HG03066 (cell line): Measurements from ENCODE around the gene NELFCD.
"Not testable (repeated sequence)": the region's sequence is repeated elsewhere in the genome, so short reads cannot be mapped to it uniquely, and the experiment has no call there.

Experiments
- ATAC-seq: cut with Tn5 transposase; IDR thresholded peaks from one replicate; pipeline ENCODE4 v1.9.1; 2021; ENCODE audit warnings: low read depth; ENCODE audit not compliant: unreplicated experiment

NELFCD gene

GRCh38 chr20:59023616-59024015, 42.6 kb downstream of the NELFCD start:
- ATAC-seq, result no peak

DNA sequence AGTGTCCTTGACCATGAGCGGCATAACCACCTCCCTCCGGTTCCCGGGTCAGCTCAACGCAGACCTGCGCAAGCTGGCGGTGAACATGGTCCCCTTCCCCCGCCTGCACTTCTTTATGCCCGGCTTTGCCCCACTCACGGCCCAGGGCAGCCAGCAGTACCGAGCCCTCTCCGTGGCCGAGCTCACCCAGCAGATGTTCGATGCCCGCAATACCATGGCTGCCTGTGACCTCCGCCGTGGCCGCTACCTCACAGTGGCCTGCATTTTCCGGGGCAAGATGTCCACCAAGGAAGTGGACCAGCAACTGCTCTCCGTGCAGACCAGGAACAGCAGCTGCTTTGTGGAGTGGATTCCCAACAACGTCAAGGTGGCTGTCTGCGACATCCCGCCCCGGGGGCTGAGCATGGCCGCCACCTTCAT, 43.1 kb downstream of the NELFCD start:
- no peak for ATAC-seq

GRCh38 chr20:59025086-59025485, 44.0 kb downstream of the NELFCD start:
- ATAC-seq, result no peak

GRCh38 chr20:59025511-59025910, 44.5 kb downstream of the NELFCD start:
- no peak for ATAC-seq

DNA sequence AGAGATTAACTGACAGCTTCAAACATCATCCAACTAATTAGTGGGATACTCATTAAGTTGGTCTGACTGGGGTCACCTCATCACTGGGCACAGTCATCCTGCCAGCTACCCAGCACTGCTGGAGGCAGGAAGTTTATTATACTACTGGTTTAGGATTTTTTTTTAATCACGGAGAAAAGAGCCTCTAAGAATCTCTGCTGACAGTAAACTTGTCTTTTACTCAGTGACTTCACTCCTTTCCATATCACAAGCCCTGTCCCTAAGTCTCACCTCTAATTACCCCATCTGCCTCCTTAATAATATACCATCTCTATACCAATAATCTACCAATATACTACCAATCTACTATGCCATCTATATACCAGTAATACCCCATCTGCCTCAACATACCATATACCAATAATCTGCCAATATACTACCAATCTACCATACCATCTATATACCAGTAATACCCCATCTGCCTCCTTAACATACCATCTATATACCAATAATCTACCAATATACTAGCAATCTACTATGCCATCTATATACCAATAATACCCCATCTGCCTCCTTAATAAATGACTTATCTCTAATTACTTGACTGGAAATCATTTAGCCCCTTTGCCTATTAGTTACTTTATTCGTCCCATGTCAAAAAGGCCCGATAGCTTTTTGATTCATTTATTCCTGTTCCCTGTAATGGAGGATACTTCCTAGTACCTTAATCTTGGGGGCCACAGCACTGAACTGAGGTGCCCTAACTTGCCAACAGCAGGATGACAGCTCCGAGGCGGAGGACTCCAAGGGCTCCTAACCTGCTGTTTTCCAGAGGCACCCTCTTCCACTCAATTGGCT, 46.1 kb downstream of the NELFCD start:
- ATAC-seq, result no peak

DNA sequence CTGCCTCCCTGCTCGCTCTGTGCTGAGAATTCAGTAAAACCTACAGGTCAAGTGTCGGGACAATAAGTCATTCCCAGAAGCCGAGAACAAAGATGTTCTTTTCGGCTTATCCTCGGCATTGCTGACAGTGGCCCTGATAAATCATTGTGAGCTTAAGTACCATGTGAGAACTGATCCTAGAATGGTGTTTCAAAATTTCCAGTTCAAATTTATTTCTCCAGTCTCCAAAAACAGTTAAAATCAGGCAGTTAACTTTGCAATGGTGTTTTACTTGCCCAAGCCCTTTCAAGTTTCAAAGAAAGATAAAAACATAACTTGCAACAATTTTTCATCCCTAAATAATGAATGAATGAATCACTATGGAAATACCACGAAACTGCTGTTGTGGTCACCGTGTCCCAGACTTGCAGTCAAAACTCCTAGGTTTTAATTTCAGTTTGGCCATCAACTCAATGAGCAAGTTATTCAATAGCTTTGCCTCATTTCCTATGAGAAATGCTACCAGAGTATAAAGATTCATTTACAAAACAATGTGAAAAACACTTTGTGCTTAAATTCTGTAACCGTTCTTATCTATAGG, 46.8 kb downstream of the NELFCD start:
- ATAC-seq, result no peak

GRCh38 chr20:59028812-59029211, 47.8 kb downstream of the NELFCD start:
- ATAC-seq, result no peak

GRCh38 chr20:59030911-59031563, 50.0 kb downstream of the NELFCD start:
- no peak for ATAC-seq

DNA sequence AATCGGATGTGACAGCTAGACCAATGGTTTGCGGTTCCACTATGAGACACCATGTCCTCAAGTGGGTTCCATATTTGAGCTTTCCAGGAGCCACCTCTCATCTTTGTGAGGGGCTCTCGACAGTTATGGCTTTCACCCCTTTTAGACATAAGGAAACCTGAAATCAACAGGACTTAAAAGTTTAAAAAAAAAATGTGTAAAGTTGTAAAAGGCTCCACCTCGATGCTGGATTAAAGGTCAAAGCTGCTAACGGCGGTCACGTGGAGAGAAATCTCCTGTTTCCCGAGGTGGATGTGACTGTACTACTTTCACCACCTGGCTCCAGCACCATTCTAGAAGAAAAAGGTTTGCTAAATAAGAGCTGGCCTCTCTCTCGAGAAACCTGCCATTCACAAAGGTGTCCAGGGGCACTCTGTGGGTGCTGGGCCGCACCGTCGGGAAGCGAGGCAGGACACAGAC, 50.5 kb downstream of the NELFCD start:
- no peak for ATAC-seq

DNA sequence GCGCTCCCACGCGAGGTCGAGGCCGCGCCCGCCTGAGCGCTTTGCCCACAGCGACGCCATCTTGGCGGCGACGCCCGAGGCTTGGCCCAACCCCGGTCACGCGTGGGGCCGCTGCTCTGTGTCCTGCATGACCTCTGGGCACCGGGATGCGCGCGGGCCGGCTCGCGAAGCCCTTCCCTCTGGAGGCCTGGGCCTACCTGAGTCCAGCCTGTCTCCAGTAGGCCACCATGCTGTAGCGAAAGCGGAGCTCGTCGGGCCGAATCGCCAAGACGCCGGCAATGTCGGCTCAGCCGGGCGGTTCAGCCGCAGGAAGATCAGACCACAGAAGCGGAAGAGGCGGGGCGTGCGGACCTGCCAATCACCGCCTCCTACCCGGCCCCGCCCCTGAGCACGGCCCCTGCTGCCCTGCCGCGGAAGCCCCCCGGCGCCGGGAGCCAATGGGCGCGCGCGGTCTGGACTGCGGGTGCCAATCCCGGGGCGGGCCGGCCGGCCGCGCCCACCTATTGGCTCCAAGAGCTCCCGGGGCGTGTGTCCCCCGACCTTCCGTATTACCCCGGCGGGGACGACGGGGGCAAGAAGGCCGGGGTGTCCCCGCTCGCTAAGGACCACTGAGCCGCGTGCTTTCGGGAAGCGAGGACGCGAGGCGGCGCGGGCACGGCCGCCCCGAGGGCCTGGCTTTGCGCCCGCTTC, 51.1 kb downstream of the NELFCD start, which contains the start of gene ATP5F1E:
TSS of gene ATP5F1E (minus strand) at position 313 of the 690 bp plus-strand sequence. CDS start at position 229, 84 bp downstream.
- peak; percentile 89 for ATAC-seq

- ATAC-seq, result no peak
Observed at GRCh38 chr20:59032713-59033059, 51.6 kb downstream of the NELFCD start.

GRCh38 chr20:59033093-59033492, 52.0 kb downstream of the NELFCD start:
- no peak for ATAC-seq

- no peak for ATAC-seq
Observed at GRCh38 chr20:59033616-59034165, 52.6 kb downstream of the NELFCD start.

- ATAC-seq, result no peak
Observed at GRCh38 chr20:59035381-59035780, 54.3 kb downstream of the NELFCD start.

GRCh38 chr20:59037386-59037785, 56.3 kb downstream of the NELFCD start:
- no peak for ATAC-seq

- ATAC-seq, result no peak
Observed at GRCh38 chr20:59039233-59039632, 58.2 kb downstream of the NELFCD start.

DNA sequence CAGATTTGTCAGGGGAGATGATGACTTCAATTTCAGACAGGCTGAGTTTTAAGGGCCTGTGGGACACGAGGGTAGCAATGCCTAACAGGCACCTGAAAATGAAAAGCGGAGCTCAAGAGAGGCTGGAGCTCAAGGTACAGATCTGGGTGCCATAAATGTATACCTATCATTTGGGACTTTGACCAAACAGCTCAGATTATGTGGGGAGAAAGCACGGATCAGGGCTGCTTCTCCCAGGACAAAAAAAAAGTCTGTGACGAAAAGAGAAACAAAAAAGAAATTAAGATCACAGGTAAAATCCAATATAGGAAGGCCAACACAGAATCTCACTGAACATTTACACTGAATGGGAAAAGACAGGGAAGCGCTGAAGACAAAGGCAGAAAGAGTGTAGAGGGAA, 59.6 kb downstream of the NELFCD start:
- ATAC-seq, result no peak

DNA sequence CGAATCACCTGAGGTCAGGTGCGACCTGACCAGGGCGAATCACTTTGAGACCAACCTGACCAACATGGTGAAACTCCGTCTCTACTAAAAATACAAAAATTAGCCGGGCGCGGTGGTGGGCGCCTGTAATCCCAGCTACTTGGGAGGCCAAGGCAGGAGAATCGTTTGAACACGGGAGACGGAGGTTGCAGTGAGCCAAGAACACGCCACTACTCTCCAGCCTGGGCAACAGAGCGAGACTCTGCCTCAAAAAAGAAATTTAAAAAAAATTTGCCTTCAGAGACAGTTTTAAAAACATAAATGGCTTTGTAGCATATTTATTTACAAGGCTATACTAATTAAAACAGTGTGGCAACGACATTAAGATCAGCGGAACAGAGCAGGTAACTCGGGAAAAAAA, 60.4 kb downstream of the NELFCD start:
- not testable (repeated sequence) for ATAC-seq

- ATAC-seq, result peak; percentile 36
Observed at GRCh38 chr20:59042151-59042795, 61.2 kb downstream of the NELFCD start, which contains the start of gene PRELID3B. PRELID3B (minus strand) TSS chr20:59042786; CDS start chr20:59042730, 56 bp downstream.
